DMS 273 (cell line): ENCODE measurements around the gene PPP1R37.
"Not testable (repeated sequence)": the region's sequence is repeated elsewhere in the genome, so short reads cannot be mapped to it uniquely, and the experiment has no call there.

Experiments
- DNase-seq: peaks from one replicate; lab custom pipeline; 2025; ENCODE audit not compliant: unreplicated experiment; lab: John Stamatoyannopoulos, UW

PPP1R37 gene

DNA sequence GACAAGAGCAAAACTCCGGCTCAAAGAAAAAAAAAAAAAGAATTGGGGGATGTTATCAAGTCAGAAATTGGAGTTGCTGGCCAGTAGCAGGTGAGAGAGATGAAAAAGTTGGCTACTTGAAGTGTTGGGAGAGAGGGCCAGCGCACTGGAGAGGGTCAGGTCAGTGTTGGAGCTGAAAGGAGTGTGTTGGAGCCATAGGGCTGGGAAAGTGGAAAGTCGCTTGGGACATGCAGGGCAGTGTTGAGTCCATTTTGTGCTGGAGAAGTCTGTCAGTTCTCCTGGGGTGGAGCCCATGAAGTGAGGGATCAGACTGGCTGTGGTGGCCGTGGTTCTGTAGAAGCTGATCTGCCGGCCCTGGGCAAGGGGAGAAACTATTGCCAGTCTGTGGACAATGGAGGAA, 1.7 kb downstream of the PPP1R37 start:
- DNase-seq: no peak

DNA sequence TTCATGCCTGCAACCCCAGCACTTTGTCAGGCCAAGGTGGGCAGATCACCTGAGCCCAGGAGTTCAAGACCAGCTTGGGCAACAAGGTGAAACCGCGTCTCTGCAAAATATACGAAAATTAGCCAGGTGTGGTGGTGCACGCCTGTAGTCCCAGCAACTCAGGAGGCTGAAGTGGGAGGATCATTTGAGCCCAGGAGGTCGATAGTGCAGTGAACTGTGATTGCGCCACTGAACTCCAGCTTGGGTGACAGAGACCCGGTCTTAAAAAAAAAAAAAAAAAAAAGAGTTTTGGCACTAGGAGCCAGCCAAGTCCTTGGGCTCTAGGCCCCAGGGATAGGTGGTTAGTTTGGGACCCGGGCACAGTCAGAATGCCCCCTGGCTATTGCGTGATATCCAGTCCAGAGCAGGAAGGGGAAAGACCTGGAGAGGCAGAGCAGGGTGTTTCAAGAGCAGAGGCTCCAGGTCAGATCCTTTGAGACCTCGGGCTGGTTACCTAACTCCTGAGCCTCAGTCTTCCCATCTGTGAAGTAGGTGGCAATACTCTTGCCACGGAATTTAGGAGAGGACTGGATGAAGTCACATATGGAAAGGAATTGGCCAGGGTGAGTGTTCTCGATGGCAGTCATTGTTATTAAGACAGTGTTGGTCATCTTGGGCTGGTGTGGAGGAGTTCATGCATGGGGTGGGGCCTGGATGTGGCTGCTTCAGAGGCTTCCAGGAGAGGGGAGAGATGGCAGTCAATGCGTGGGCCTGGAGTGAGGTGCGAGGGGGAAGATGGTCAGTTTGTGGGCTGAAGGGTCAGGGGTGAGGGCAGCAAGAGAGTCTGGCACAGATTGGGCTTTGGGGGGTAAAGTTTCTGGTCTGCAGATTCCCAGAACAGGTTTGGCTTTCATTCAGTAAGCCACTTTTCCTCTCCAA, 2.8 kb downstream of the PPP1R37 start:
- DNase-seq: no peak

DNA sequence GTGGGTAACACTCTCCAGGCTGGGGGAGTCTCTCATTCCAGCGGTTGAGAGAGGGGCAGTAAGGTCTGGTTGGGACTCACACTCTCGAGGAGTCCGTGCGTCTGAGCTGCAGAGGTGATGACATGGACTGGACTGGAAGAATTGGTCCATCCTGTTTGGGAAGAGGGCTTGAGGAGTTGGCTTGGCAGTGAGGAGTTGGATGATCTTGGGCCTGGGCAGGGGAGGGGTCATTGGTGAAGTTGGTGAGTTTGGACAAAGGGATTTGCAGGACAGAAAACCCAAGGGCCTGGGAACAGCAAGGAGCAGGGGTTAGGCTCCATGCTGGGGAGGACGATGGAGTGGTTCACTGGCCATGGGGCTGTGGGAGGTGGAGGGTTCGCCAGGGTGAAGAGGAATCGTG, 3.7 kb downstream of the PPP1R37 start:
- DNase-seq: no peak

DNA sequence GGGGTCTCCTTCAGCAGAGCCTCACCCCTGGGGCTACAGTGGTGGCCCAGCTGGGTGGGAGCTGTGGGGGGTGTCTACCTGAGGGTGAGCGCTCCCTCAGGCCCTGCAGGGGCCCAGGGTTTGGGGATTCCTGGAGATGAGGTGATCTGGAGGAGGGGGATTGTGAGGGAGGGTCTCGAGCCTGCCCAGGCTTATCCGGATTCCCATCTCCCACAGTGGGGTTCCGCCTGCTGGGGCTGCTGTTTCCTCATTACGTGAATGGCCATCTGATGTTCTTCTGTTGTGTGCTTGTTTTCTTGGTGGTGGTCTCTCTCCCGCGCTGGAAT, 4.4 kb downstream of the PPP1R37 start:
- DNase-seq: no peak

DNA sequence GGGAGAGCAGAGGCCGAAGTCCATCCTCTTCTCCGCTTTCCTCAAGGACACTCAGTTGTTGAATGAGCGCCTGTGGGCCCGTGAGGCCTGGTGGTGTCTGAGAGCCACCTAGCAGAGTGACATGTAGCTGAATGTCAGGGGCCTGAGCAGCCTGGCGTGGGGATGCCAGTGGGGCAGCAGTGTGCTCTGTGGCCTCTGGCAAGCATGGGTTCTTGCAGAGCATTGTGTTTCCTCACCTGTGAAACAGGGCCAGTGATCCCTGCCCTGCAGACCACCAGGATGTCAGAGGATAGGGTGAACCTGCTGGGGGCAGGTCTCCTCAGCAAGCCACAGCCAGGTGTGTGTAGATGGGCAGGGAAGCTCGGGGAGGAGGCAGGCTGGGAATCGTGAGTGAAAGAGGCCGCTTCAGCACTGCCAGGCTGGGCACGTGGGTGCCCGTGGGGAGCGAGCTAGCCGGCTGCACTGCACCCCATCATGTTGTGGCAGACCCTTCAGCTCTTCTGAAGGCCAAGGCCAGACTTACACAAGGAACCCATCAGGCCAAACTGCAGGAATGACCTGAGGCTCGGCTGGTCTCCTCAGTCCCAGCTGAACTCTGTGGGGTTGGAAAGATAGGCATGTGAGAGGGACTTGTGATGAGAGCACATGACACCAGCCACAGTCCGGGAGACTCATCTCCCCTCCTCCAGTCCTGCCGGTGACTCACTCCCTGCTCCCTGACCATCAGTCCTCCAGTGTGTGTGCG, 5.0 kb downstream of the PPP1R37 start:
- DNase-seq: peak; percentile 54

DNA sequence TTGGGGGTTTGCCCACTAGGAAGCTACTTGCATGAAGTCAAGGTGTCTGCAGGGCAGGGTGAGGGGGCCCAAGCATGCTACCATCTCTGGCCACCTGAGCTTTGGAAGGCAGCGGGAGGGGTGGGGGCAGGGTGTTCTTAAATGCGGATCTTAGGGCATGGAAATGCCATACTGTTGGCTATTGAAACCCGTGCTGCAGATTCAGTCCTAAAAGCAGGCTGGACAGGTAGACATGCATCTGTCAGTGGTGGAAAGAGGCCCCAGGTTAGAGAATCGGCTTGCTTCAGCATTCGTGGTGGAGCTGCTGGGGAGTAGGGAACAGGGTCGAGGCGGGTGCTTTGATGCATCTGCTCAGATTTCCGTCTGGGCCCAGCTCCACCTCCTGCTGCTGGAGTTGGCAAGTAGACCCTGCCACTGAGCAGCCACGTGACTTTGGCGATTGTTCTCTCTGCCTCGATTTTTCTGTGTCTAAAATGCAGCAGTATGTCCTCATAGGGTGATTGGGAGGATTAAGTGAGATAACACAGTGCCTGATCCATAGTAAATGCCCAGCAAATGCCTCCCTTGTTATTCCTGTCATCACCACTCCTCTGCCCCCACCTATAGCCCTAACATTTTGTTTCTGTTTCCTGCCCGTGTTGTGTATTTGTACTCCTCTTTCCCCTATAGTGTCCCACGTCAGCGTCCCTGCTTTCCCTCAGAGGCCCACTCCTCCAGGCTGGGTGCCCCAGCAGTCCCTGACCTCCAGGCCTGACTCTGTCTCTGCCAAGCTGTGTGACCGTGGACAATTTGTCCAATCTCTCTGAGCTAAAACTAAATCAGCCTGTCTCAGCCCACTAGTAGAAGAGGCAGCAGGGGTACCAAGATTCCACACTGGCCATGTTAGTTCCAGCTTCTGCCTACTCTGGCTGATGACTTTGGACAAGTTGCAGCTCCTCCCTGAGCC, 5.8 kb downstream of the PPP1R37 start:
- DNase-seq: peak; percentile 79

DNA sequence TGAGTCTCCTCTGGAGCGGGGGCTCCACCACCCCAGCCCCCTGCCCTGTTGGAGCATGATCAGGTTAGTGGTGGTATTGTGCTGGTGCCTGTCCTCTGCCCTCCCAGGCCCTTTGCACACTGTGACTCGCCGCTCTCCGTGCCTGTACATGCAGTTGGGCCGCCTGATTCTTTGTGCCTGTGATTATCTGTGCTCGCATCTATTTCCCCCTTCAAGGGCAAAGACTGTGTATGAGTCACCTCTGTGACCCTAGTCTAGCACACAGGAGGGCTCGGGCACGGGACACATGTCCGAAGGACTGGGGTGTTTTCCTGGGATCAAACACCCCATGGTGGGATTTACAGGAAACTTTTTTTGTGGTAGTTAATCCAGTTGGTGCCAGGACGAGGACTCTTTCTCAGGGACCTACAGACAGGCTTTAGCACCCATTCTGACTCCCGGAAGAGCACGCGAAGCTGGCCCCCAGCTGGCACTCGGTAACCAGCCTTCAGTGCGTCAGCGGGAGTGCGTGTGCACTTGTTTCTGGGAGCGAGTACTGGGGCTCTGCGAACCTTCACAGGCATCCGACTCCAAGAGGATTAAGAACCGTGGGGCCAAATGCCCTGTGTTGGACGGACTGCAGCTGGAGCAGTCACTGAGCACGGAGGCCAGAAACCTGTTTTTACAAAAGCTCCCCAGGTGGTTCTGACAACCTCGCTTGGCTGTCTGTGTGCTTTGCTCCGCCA, 6.7 kb downstream of the PPP1R37 start:
- no peak for DNase-seq

DNA sequence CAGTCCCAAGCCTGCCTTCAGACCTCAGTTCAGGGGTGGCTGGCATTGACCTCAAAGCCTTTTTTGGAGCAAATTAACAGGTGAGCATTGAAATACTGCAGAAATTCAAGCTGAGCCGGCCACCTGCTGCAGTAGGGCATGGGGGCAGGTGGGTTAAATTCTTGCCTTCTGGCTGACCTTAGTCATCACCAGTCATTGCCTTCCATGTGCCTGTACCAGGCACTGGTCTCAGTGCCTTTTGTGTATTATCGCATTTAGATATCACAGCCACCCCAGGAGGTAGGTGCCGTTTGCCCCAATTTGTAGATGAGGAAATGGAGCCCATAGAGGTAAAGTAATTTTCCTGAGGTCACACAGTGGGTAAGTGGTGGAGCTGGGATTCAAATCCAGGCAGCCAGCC, 7.2 kb downstream of the PPP1R37 start:
- DNase-seq: no peak

DNA sequence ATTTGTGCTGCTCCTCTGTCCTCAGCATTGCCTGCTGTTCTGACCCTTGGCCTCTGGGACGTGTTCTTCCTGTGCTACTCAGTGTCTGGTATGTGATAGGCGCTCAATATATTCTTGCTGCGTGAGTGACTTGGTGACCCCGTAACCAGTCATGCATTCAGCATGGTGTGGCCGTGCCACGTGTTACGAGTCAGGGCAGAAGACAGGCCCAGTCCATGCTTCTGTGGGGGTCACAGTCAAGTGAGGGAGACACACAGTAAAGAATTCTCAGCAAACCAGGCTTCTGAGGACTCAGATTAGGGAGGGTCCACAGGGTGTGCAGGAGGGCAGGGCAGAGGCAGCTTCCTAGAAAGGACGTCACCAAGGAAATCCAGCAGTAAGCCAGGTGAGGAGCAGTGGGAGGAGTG, 7.9 kb downstream of the PPP1R37 start:
- DNase-seq: no peak

DNA sequence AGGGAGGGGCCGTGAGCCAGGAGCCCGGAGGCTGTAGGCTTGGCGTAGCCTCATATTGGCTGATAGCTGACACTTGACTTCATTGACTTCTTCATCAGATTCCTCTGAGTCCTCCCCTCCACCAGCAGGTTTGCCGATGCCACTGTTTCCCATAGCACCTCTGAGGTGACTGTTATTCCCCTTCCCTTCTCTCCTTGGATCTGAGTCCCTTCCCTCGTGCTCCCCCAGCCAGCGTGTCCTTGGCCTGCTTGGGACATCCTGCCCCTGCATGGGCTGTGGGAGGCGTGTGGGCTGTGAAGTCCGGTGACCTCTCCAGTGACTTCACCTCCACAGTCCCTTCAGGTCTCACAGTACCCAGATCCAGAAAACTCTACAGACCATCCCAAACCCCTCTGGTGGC, 8.8 kb downstream of the PPP1R37 start:
- DNase-seq: no peak

DNA sequence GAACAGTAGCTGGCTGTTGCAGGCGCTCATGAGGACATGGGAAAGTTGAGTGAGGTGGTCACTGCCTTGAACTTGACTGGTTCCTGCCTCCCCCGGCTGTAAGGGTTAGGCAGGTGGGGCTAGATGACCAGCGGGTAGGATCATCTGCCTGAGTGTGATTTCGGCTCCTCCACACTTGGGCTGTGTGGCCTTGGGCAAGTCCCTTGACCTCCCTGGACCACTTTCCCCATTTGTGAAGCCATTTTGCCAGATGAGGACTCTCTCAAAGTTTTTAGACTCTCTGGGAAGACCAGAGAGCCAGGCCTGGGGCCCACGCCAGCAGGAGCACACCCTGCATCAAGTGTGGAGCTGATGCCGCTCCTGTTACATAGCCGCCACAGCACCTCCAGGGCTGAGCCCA, 9.5 kb downstream of the PPP1R37 start:
- DNase-seq: no peak

DNA sequence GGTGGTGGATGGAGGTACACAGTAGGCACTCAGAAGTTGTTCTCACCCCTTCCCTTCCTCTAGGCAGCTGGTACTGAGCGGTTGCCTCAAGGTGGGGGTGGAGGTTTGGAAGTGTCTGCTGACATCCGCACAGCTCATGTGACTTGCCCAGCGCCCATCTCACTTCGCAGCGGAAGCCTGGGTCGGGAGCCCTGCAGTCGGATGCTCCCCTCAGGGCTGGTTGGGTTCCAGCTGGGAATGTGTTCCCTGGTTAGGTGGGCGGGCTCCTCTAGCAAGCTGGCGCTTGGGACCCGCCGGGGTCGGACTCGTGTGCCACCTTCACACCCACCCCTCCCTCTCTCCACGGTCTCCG, 10.2 kb downstream of the PPP1R37 start:
- DNase-seq: no peak

DNA sequence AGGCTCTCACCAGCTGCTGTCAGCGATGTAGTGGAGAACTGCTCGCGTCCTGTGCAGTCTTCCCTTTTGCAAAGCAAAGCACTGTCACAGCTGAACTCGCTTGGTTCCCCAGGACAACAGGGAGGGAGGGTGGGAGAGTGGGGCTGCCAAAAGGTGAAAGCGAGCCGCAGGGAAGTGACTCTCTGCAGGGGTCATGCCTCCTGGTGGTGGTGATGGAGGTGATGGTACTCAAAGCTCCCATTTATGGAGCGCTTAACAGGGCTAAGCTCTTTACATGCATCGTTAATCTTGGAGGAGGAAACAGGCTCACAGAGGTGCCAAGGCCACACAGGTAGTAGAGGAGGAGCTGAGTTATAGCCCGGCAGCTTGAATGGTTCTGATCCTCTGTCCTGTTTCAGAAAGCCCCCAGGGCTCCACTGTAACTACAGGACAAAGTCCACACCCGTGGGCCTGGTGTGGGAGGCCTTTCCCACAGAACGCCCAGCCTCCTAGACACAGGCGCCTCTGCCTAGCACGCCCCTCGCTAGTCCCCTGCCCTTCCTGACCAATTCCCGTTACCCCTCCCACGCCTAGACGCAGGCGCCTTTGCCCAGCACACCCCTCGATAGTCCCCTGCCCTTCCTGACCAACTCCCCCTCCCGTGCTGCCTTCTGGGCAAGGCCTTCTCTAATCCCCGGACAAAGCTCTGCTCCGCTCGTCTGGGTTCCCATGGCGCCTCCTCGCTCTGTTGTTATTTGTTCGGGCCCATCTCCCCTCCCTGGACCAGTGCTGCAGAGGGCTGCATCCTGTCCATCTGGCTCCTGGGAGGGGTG, 10.7 kb downstream of the PPP1R37 start:
- DNase-seq: peak; percentile 48

DNA sequence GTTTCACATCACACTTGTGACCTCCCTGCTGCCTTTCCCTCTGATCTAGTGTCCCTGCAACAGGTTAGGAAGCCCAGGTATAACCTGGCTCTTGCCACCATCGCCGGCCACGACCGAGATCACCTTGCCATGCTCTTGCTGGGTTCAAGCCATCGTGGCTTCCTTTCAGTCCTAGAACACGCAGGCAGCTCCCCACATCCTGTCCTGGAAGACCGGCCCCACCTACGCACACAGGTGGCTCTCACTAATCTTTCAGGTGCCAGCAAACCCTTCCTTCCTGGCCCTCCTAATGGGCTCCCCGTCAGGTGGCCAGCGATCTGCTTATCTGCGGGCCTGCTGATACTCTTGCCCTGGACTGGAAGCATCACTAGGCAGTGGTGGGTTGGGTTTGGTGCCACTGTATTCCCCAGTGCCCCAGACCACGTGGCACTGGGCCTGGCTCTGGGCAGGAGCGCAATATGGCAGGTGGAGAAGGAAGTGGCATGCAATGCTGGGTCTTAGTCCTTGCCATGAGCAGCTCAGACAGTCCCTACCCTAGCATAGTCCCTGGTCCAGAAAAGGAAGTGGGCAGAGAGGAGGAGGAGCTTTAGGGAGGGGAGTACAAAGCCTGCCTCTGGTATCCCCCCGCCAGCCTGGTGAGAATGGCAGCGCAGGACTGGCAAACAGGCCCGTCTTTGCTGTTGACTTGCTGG, 11.8 kb downstream of the PPP1R37 start:
- no peak for DNase-seq

DNA sequence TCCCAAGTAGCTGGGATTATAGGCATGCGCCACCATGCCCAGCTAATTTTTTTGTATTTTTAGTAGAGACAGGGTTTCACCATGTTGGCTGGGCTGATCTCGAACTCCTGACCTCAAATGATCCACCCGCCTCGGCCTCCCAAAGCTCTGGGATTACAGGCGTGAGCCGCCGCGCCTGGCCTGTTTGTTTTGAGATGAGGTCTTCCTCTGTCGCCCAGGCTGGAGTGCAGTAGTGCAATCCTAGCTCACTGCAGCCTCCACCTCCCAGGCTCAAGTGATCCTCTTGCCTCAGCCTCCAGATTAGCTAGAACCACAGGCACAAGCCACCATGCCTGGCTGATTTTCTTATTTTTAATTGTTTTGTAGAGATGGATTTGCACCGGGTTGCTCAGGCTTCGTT, 13.4 kb downstream of the PPP1R37 start:
- not testable (repeated sequence) for DNase-seq

DNA sequence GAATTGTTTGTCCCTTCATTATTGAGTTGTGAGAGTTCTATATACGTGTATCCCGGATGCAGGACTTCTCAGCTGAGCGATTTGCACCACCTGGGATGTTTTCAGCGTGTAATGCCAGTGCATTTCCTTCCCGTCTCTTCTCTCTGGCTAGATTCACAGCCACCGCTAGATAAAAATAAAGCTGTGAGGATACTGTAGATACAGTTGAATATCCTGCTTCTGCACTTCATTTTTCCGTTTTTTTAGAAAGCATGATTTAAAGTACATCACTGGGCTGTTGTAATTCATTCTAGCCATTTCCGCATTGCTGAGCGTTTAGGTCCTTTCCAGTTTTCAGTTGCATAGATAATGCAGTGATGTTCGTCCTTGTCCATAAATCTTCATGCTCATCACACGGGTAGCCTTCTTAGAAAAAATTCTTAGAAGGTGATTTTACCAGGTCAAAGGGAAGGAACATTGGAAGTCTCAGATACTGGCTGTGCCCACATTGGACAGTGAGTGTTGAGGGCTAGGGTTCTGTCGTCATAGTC, 14.7 kb downstream of the PPP1R37 start:
- no peak for DNase-seq

DNA sequence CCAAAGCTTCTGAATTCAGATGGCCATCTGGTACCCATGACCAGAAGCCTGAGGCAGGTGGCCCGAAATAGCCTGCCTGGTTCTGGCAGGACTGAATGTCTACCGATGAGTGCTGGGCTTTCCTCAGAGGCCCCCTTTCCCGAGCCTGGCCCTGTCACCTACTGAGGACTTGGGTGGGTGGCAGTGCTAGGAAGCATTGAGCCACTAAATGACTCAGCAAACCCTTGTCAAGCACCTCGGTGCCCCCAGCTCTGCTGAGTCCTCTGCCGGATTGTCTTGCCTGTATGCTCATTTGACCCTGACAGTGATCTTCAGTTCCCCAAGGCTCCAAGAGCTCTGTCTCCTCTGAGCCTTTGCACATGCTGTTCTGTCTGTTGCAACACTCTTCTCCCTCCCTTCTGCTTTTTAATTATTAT, 17.9 kb downstream of the PPP1R37 start:
- DNase-seq: no peak

DNA sequence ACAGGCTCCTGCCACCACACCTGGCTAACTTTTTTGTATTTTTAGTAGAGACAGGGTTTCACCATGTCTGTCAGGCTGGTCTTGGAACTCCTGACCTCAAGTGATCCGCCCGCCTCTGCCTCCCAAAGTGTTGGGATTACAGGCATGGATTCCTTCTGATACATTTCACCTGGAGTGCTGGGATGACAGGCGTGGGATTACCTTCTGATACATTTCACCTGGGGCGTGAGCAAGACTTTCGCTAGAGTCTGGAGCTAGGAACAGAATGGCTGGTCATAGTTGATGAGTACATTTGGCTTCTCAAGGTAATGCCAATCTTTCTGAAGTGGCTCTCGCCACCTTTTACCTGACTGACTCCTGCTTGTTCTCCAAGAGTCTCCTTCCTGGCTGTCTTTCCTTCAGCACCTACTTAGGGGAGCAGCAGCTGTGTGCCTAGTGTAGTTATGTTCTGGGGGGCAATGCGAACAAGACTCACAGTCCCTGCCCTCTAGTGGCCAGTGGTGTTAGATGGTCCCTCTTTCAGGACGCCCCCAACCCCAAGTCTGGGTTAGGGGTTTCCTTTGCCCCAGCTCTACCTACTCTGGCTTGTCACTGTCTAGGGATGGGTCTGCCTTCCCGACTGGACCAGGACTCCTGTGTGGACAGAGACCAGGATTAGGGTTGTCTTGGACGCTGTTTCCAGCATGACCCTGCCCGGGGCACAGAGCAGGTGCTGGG, 19.3 kb downstream of the PPP1R37 start:
- DNase-seq: no peak
